Ovary (tissue), 3 donors: ENCODE measurements around the gene GSTA2.

Experiments used
- CTCF ChIP-seq, 3 donors: fragments of 450-650 bp in 2 of 3; fragments of 200-600 bp in 1 of 3; IDR thresholded peaks; one replicate each; pipeline versions ENCODE4 v1.5.1 to v1.8.0; 2016 to 2022; ENCODE audit warnings: antibody characterized with exemption in 3 of 3, mild to moderate bottlenecking in 1 of 3
- EP300 ChIP-seq: sonication (generic); formaldehyde crosslinking; IDR thresholded peaks from one replicate; pipeline ENCODE4 v1.6.1; 2017; ENCODE audit warnings: antibody characterized with exemption
- POLR2A ChIP-seq: fragments of 450-650 bp; IDR thresholded peaks from one replicate; pipeline ENCODE4 v1.6.1; 2017; ENCODE audit warnings: antibody characterized with exemption, mild to moderate bottlenecking, moderate library complexity
- donor health status: DM: no; HTN: no; CAD: no.

DNA sequence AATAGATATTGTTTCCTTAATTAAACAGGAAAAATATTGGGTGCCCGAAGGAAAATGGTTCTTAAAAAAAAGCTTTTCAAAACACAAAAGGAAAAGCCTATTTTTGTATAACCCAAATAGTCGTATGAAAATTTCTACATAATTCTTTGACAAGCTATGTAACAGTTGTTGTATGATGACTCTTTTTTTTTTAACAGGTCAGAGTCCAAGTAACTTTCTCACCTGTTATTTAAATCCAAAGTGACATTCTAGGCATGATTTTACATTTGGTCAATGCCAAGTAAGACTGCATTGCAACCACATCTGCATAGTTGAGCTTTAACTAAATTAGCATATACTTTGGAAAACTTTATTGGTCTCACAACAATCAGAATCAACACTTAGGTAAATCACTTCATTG lies 24.1 kb downstream of the GSTA2 start:
- no peak for TF ChIP-seq CTCF (IDR thresholded peaks at IDR 0.05)
- no peak for TF ChIP-seq EP300
- TF ChIP-seq POLR2A = no peak
